H1 (cell line): ENCODE measurements around the gene VAT1L. TPM values are rescaled to one million over a fixed set of nuclear protein-coding genes. Genes with fewer than 3 reads are reported as not detected.

ENCODE experiments used
- CTCF ChIA-PET: fragments of 300-600 bp; sonication (Branson Sonifier 250); formaldehyde crosslinking; loops from one replicate; lab custom pipeline; 2021; ENCODE audit not compliant: partially characterized antibody; lab: Charles Lee
- POLR2A ChIA-PET: fragments of 300-600 bp; sonication (Branson Sonifier 250); formaldehyde crosslinking; loops from one replicate; lab custom pipeline; 2021; ENCODE audit warnings: inconsistent platforms; ENCODE audit not compliant: partially characterized antibody; lab: Charles Lee
- DNase-seq, 2 experiments: peaks; one replicate each; pipeline versions ENCODE4 v3.0.0 to v3.0.0-alpha.2; 2010 to 2022; ENCODE audit warnings: low spot score in 2 of 2, low read depth in 1 of 2, mixed read lengths in 1 of 2
- FAIRE-seq: peaks from 2 replicates; lab custom pipeline; 2011; peaks lifted over from hg19 to GRCh38; lab: Jason Lieb, UNC
- H2AFZ ChIP-seq: 2 replicates; pipeline ENCODE4 v1.8.1; 2012; ENCODE audit warnings: low read length, inconsistent platforms
- H2AK5ac ChIP-seq: 2 replicates; pipeline ENCODE4 v1.6.1; 2013; ENCODE audit warnings: low read depth, low read length
- H2BK120ac ChIP-seq: replicated peaks from 2 replicates; pipeline ENCODE3; 2013; ENCODE audit warnings: low read depth, low read length, inconsistent platforms
- H2BK12ac ChIP-seq: 2 replicates; pipeline ENCODE4 v1.6.1; 2013; ENCODE audit warnings: low read depth, low read length
- H2BK15ac ChIP-seq: 2 replicates; pipeline ENCODE4 v1.6.1; 2013; ENCODE audit warnings: low read length
- H2BK20ac ChIP-seq: 2 replicates; pipeline ENCODE4 v1.6.1; 2013; ENCODE audit warnings: low read length
- H2BK5ac ChIP-seq: 2 replicates; pipeline ENCODE4 v1.6.1; 2013; ENCODE audit warnings: low read depth, low read length
- H3K14ac ChIP-seq: 2 replicates; pipeline ENCODE4 v1.6.1; 2013; ENCODE audit warnings: inconsistent platforms; ENCODE audit not compliant: insufficient read length
- H3K18ac ChIP-seq: 2 replicates; pipeline ENCODE4 v1.6.1; 2013; ENCODE audit warnings: low read length; ENCODE audit errors: extremely low read depth
- H3K23ac ChIP-seq: 2 replicates; pipeline ENCODE4 v1.6.1; 2013; ENCODE audit warnings: inconsistent platforms; ENCODE audit not compliant: insufficient read length
- H3K23me2 ChIP-seq: 2 replicates; pipeline ENCODE4 v1.6.1; 2013; ENCODE audit warnings: low read depth, low read length
- H3K27ac ChIP-seq: 2 replicates; pipeline ENCODE4 v1.6.1; 2011; ENCODE audit warnings: low read depth, low read length, inconsistent platforms
- H3K27me3 ChIP-seq, 4 experiments: replicated peaks in 1 of 4; 1 replicate in 1 of 4; 2 replicates in 3 of 4; pipeline versions ENCODE4 v1.6.1 to v1.8.1; 2011 to 2013; ENCODE audit warnings: low read length in 3 of 4, mild to moderate bottlenecking in 3 of 4, inconsistent platforms in 2 of 4, mixed read lengths in 2 of 4, moderate library complexity in 1 of 4; ENCODE audit not compliant: control insufficient read depth in 3 of 4, insufficient read depth in 3 of 4; ENCODE audit errors: extremely low read depth in 1 of 4
- H3K36me3 ChIP-seq, 4 experiments: 2 replicates each; pipeline versions ENCODE4 v1.6.1 to v1.8.1; 2011 to 2013; ENCODE audit warnings: mild to moderate bottlenecking in 4 of 4, low read length in 3 of 4, moderate library complexity in 2 of 4, control low read depth in 1 of 4, inconsistent platforms in 1 of 4; ENCODE audit not compliant: insufficient read depth in 4 of 4, control insufficient read depth in 2 of 4
- H3K4ac ChIP-seq: replicated peaks from 2 replicates; pipeline ENCODE3; 2013; ENCODE audit warnings: low read length, low read depth, mixed read lengths, inconsistent platforms; ENCODE audit not compliant: insufficient read length
- H3K4me1 ChIP-seq, 4 experiments: replicated peaks in 1 of 4; 1 replicate in 1 of 4; 2 replicates in 3 of 4; pipeline versions ENCODE4 v1.6.1 to v1.8.1; 2011 to 2013; ENCODE audit warnings: low read length in 3 of 4, inconsistent platforms in 2 of 4, mixed read lengths in 1 of 4; ENCODE audit not compliant: insufficient read depth in 4 of 4, control insufficient read depth in 3 of 4
- H3K4me2 ChIP-seq, 2 experiments: 2 replicates each; pipeline versions ENCODE4 v1.6.1 to v1.8.1; 2011 to 2013; ENCODE audit warnings: low read depth in 2 of 2, low read length in 2 of 2, control low read depth in 1 of 2, inconsistent platforms in 1 of 2, mild to moderate bottlenecking in 1 of 2; ENCODE audit not compliant: insufficient read depth in 1 of 2
- H3K4me3 ChIP-seq, 4 experiments: fragments of 200-600, 300-600 bp in 1 of 4; sonication (generic), shearing (Covaris generic), sonication (Bioruptor Twin) in 1 of 4; 2 replicates each; pipeline versions ENCODE4 v1.5.1 to v1.8.1; 2011 to 2016; ENCODE audit warnings: low read length in 4 of 4, low read depth in 3 of 4, control low read depth in 2 of 4, inconsistent platforms in 2 of 4, mild to moderate bottlenecking in 2 of 4, mixed read lengths in 1 of 4, moderate library complexity in 1 of 4; ENCODE audit not compliant: insufficient read depth in 2 of 4; ENCODE audit errors: extremely low read depth in 1 of 4
- H3K56ac ChIP-seq: replicated peaks from 2 replicates; pipeline ENCODE3; 2013; ENCODE audit warnings: low read depth, mild to moderate bottlenecking, mixed read lengths, low read length, inconsistent platforms; ENCODE audit not compliant: insufficient read length
- H3K79me1 ChIP-seq: 2 replicates; pipeline ENCODE4 v1.6.1; 2013; ENCODE audit warnings: low read depth, low read length, control low read depth
- H3K79me2 ChIP-seq, 2 experiments: 2 replicates each; pipeline versions ENCODE4 v1.6.1 to v1.8.1; 2012 to 2013; ENCODE audit warnings: low read length in 2 of 2, mild to moderate bottlenecking in 2 of 2, inconsistent platforms in 1 of 2; ENCODE audit not compliant: insufficient read depth in 2 of 2, control insufficient read depth in 1 of 2
- H3K9ac ChIP-seq, 4 experiments: replicated peaks in 1 of 4; 1 replicate in 1 of 4; 2 replicates in 3 of 4; pipeline versions ENCODE4 v1.6.1 to v1.8.1; 2011 to 2013; ENCODE audit warnings: low read depth in 3 of 4, low read length in 3 of 4, control low read depth in 2 of 4, mild to moderate bottlenecking in 2 of 4, moderate library complexity in 2 of 4, inconsistent platforms in 1 of 4; ENCODE audit errors: extremely low read depth in 1 of 4
- H3K9me3 ChIP-seq, 2 experiments: 2 replicates each; pipeline versions ENCODE4 v1.6.1 to v1.8.1; 2012 to 2013; ENCODE audit warnings: mild to moderate bottlenecking in 2 of 2, moderate library complexity in 2 of 2, control low read depth in 1 of 2, inconsistent platforms in 1 of 2, low read depth in 1 of 2, low read length in 1 of 2, mixed read lengths in 1 of 2; ENCODE audit not compliant: insufficient read depth in 2 of 2
- H4K20me1 ChIP-seq, 2 experiments: replicated peaks in 1 of 2; 2 replicates each; pipeline versions ENCODE3 to v1.8.1; 2011 to 2013; ENCODE audit warnings: inconsistent platforms in 2 of 2, low read length in 2 of 2, mild to moderate bottlenecking in 1 of 2; ENCODE audit not compliant: insufficient read depth in 2 of 2, control insufficient read depth in 1 of 2
- H4K5ac ChIP-seq: 2 replicates; pipeline ENCODE4 v1.6.1; 2013; ENCODE audit warnings: low read length, low read depth, mixed read lengths, inconsistent platforms; ENCODE audit not compliant: insufficient read length
- H4K8ac ChIP-seq: 2 replicates; pipeline ENCODE4 v1.8.0; 2013; ENCODE audit warnings: mild to moderate bottlenecking, moderate library complexity, low read length, inconsistent platforms; ENCODE audit not compliant: insufficient read depth; ENCODE audit errors: extremely low read depth
- H4K91ac ChIP-seq: replicated peaks from 2 replicates; pipeline ENCODE3; 2013; ENCODE audit warnings: low read length, mixed read lengths, inconsistent platforms; ENCODE audit not compliant: insufficient read length
- SP1 ChIP-seq: IDR thresholded peaks from 2 replicates; pipeline ENCODE4 v1.6.1; 2011; ENCODE audit warnings: low read depth, low read length
- WGBS, 2 experiments: shearing (Covaris generic) in 1 of 2; methylation state at CpG; one replicate each; pipeline versions ENCODE4 v1.1.6 to v1.1.7; 2013 to 2015; ENCODE audit warnings: low lambda C conversion rate in 2 of 2, mixed read lengths in 2 of 2, inconsistent platforms in 1 of 2, low coverage in 1 of 2, missing lambda C conversion rate in 1 of 2; ENCODE audit not compliant: insufficient replicate concordance in 2 of 2, insufficient coverage in 1 of 2, insufficient read length in 1 of 2; ENCODE audit errors: extremely low coverage in 1 of 2, missing lambda C conversion rate in 1 of 2; 5-methylcytosine and 5-hydroxymethylcytosine counted together
- polyA plus RNA-seq, 7 experiments: library from polyadenylated mRNA; depleted of rRNA in 3 of 7; stranded (reverse) in 5 of 7; unstranded in 2 of 7; fragments of >200 nt in 5 of 7; fragments of 200-250 nt in 2 of 7; gene quantifications; 1 replicate in 5 of 7; 2 replicates in 1 of 7; 4 replicates in 1 of 7; pipeline versions ENCODE4 v1.2.1 to v1.2.3, GENCODE V29; 2011 to 2013; ENCODE audit warnings: missing spikeins in 2 of 7, mixed read lengths in 2 of 7
- total RNA-seq: library from RNA; stranded (reverse); fragmentation: NEBNext Ultra II Directional; extraction: Animal tissue kit (Norgen Biotek cat#: 25700); gene quantifications from 2 replicates; pipeline ENCODE4 v1.2.1, GENCODE V29; 2021

Gene VAT1L
- total and polyA plus RNA-seq, 2 of the 8 experiments (the other 6 are each of a cell fraction or from before 2014, with no cell fraction given), result 46.3 to 48.2 TPM

DNA sequence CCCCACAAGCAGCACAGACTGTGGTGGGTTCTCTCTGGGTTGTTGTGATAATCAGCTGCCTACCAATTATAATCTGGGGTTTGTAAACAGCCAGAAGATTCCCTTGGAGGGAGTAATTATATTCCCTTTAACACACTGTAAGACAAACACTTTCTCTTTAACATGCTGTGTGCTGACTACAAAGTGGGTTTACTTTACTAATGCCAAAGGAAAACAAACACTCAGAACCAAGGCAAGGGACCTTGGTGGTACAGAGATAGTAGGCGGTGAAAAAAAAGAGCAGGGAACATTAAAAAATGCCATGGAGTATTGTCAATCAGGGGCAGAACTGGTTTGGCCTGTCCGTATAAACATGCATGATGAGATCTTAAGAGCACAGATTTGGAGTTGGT, 3.0 kb upstream of the VAT1L start:
- WGBS, 2 experiments, result 75% methylated on average over 2 of the region's 2 CpGs; no CpG with 5 or more reads in 1 of the 2 experiments
- no peaks in the 10 kb centered on the region for H3K36me3 ChIP-seq
- H3K4ac ChIP-seq, result no peak overlapping the region
- no peak overlapping the region for H3K9ac ChIP-seq
- no peak for FAIRE-seq
- no peak overlapping the region for H3K23ac ChIP-seq
- H3K4me1 ChIP-seq, result peaks cover 0 to 3% (median 0%) of the 10 kb centered on the region in 4 experiments; a peak in 4 of 7 replicates
- H4K91ac ChIP-seq, result no peak overlapping the region
- H2AK5ac ChIP-seq, result no peak overlapping the region
- H2BK15ac ChIP-seq, result no peak overlapping the region
- 0 out of 2 replicates have a peak, but pooled peaks cover 3% of the 10 kb centered on the region for H3K79me1 ChIP-seq
- no peak overlapping the region for H2BK20ac ChIP-seq
- no peak overlapping the region for H4K8ac ChIP-seq
- no peaks in the 10 kb centered on the region for H4K20me1 ChIP-seq
- H2BK12ac ChIP-seq, result no peak overlapping the region
- no peak overlapping the region for H2BK5ac ChIP-seq
- peaks cover 0 to 7% of the 10 kb centered on the region in 2 experiments; a peak in 1 of 4 replicates for H3K9me3 ChIP-seq
- peaks cover 0 to 19% (median 15%) of the 10 kb centered on the region in 4 experiments; a peak in 5 of 7 replicates for H3K27me3 ChIP-seq
- CTCF ChIA-PET, result interaction anchor here (0.6 to 2.7 kb wide), 8 partner anchors 13 to 1690 kb away, joined by 3 to 10 read pairs (median 4); partner anchors contain the start of gene NUDT7
- H3K79me2 ChIP-seq, result peaks cover 0 to 14% of the 10 kb centered on the region in 2 experiments; a peak in 2 of 4 replicates
- H3K14ac ChIP-seq, result no peak overlapping the region
- DNase-seq, result no peak
- no peak overlapping the region for H3K4me3 ChIP-seq
- POLR2A ChIA-PET, result no interaction called here
- no peak overlapping the region for H3K4me2 ChIP-seq
- H3K23me2 ChIP-seq, result peaks cover 20% of the 10 kb centered on the region
- no peak overlapping the region for H3K56ac ChIP-seq
- H3K27ac ChIP-seq, result no peak overlapping the region
- no peak overlapping the region for H3K18ac ChIP-seq
- H4K5ac ChIP-seq, result no peak overlapping the region
- TF ChIP-seq SP1, result no peak
- no peak overlapping the region for H2BK120ac ChIP-seq
- no peak overlapping the region for H2AFZ ChIP-seq
